H1 (cell line): ENCODE results near the gene TNIK. TPM values are rescaled to one million over a fixed set of nuclear protein-coding genes. Genes with fewer than 3 reads are reported as not detected.

ENCODE experiments used
- CTCF ChIA-PET: fragments of 300-600 bp; sonication (Branson Sonifier 250); formaldehyde crosslinking; loops from one replicate; lab custom pipeline; 2021; ENCODE audit not compliant: partially characterized antibody; lab: Charles Lee
- POLR2A ChIA-PET: fragments of 300-600 bp; sonication (Branson Sonifier 250); formaldehyde crosslinking; loops from one replicate; lab custom pipeline; 2021; ENCODE audit warnings: inconsistent platforms; ENCODE audit not compliant: partially characterized antibody; lab: Charles Lee
- DNase-seq, 2 experiments: peaks; one replicate each; pipeline versions ENCODE4 v3.0.0 to v3.0.0-alpha.2; 2010 to 2022; ENCODE audit warnings: low spot score in 2 of 2, low read depth in 1 of 2, mixed read lengths in 1 of 2
- FAIRE-seq: peaks from 2 replicates; lab custom pipeline; 2011; peaks lifted over from hg19 to GRCh38; lab: Jason Lieb, UNC
- H2AFZ ChIP-seq: 2 replicates; pipeline ENCODE4 v1.8.1; 2012; ENCODE audit warnings: low read length, inconsistent platforms
- H2AK5ac ChIP-seq: 2 replicates; pipeline ENCODE4 v1.6.1; 2013; ENCODE audit warnings: low read depth, low read length
- H2BK120ac ChIP-seq: replicated peaks from 2 replicates; pipeline ENCODE3; 2013; ENCODE audit warnings: low read depth, low read length, inconsistent platforms
- H2BK12ac ChIP-seq: 2 replicates; pipeline ENCODE4 v1.6.1; 2013; ENCODE audit warnings: low read depth, low read length
- H2BK15ac ChIP-seq: 2 replicates; pipeline ENCODE4 v1.6.1; 2013; ENCODE audit warnings: low read length
- H2BK20ac ChIP-seq: 2 replicates; pipeline ENCODE4 v1.6.1; 2013; ENCODE audit warnings: low read length
- H2BK5ac ChIP-seq: 2 replicates; pipeline ENCODE4 v1.6.1; 2013; ENCODE audit warnings: low read depth, low read length
- H3K14ac ChIP-seq: 2 replicates; pipeline ENCODE4 v1.6.1; 2013; ENCODE audit warnings: inconsistent platforms; ENCODE audit not compliant: insufficient read length
- H3K18ac ChIP-seq: 2 replicates; pipeline ENCODE4 v1.6.1; 2013; ENCODE audit warnings: low read length; ENCODE audit errors: extremely low read depth
- H3K23ac ChIP-seq: 2 replicates; pipeline ENCODE4 v1.6.1; 2013; ENCODE audit warnings: inconsistent platforms; ENCODE audit not compliant: insufficient read length
- H3K23me2 ChIP-seq: 2 replicates; pipeline ENCODE4 v1.6.1; 2013; ENCODE audit warnings: low read depth, low read length
- H3K27ac ChIP-seq: 2 replicates; pipeline ENCODE4 v1.6.1; 2011; ENCODE audit warnings: low read depth, low read length, inconsistent platforms
- H3K27me3 ChIP-seq, 4 experiments: replicated peaks in 1 of 4; 1 replicate in 1 of 4; 2 replicates in 3 of 4; pipeline versions ENCODE4 v1.6.1 to v1.8.1; 2011 to 2013; ENCODE audit warnings: low read length in 3 of 4, mild to moderate bottlenecking in 3 of 4, inconsistent platforms in 2 of 4, mixed read lengths in 2 of 4, moderate library complexity in 1 of 4; ENCODE audit not compliant: control insufficient read depth in 3 of 4, insufficient read depth in 3 of 4; ENCODE audit errors: extremely low read depth in 1 of 4
- H3K36me3 ChIP-seq, 4 experiments: 2 replicates each; pipeline versions ENCODE4 v1.6.1 to v1.8.1; 2011 to 2013; ENCODE audit warnings: mild to moderate bottlenecking in 4 of 4, low read length in 3 of 4, moderate library complexity in 2 of 4, control low read depth in 1 of 4, inconsistent platforms in 1 of 4; ENCODE audit not compliant: insufficient read depth in 4 of 4, control insufficient read depth in 2 of 4
- H3K4ac ChIP-seq: replicated peaks from 2 replicates; pipeline ENCODE3; 2013; ENCODE audit warnings: low read length, low read depth, mixed read lengths, inconsistent platforms; ENCODE audit not compliant: insufficient read length
- H3K4me1 ChIP-seq, 4 experiments: replicated peaks in 1 of 4; 1 replicate in 1 of 4; 2 replicates in 3 of 4; pipeline versions ENCODE4 v1.6.1 to v1.8.1; 2011 to 2013; ENCODE audit warnings: low read length in 3 of 4, inconsistent platforms in 2 of 4, mixed read lengths in 1 of 4; ENCODE audit not compliant: insufficient read depth in 4 of 4, control insufficient read depth in 3 of 4
- H3K4me2 ChIP-seq, 2 experiments: 2 replicates each; pipeline versions ENCODE4 v1.6.1 to v1.8.1; 2011 to 2013; ENCODE audit warnings: low read depth in 2 of 2, low read length in 2 of 2, control low read depth in 1 of 2, inconsistent platforms in 1 of 2, mild to moderate bottlenecking in 1 of 2; ENCODE audit not compliant: insufficient read depth in 1 of 2
- H3K4me3 ChIP-seq, 4 experiments: fragments of 200-600, 300-600 bp in 1 of 4; sonication (generic), shearing (Covaris generic), sonication (Bioruptor Twin) in 1 of 4; 2 replicates each; pipeline versions ENCODE4 v1.5.1 to v1.8.1; 2011 to 2016; ENCODE audit warnings: low read length in 4 of 4, low read depth in 3 of 4, control low read depth in 2 of 4, inconsistent platforms in 2 of 4, mild to moderate bottlenecking in 2 of 4, mixed read lengths in 1 of 4, moderate library complexity in 1 of 4; ENCODE audit not compliant: insufficient read depth in 2 of 4; ENCODE audit errors: extremely low read depth in 1 of 4
- H3K56ac ChIP-seq: replicated peaks from 2 replicates; pipeline ENCODE3; 2013; ENCODE audit warnings: low read depth, mild to moderate bottlenecking, mixed read lengths, low read length, inconsistent platforms; ENCODE audit not compliant: insufficient read length
- H3K79me1 ChIP-seq: 2 replicates; pipeline ENCODE4 v1.6.1; 2013; ENCODE audit warnings: low read depth, low read length, control low read depth
- H3K79me2 ChIP-seq, 2 experiments: 2 replicates each; pipeline versions ENCODE4 v1.6.1 to v1.8.1; 2012 to 2013; ENCODE audit warnings: low read length in 2 of 2, mild to moderate bottlenecking in 2 of 2, inconsistent platforms in 1 of 2; ENCODE audit not compliant: insufficient read depth in 2 of 2, control insufficient read depth in 1 of 2
- H3K9ac ChIP-seq, 4 experiments: replicated peaks in 1 of 4; 1 replicate in 1 of 4; 2 replicates in 3 of 4; pipeline versions ENCODE4 v1.6.1 to v1.8.1; 2011 to 2013; ENCODE audit warnings: low read depth in 3 of 4, low read length in 3 of 4, control low read depth in 2 of 4, mild to moderate bottlenecking in 2 of 4, moderate library complexity in 2 of 4, inconsistent platforms in 1 of 4; ENCODE audit errors: extremely low read depth in 1 of 4
- H3K9me3 ChIP-seq, 2 experiments: 2 replicates each; pipeline versions ENCODE4 v1.6.1 to v1.8.1; 2012 to 2013; ENCODE audit warnings: mild to moderate bottlenecking in 2 of 2, moderate library complexity in 2 of 2, control low read depth in 1 of 2, inconsistent platforms in 1 of 2, low read depth in 1 of 2, low read length in 1 of 2, mixed read lengths in 1 of 2; ENCODE audit not compliant: insufficient read depth in 2 of 2
- H4K20me1 ChIP-seq, 2 experiments: replicated peaks in 1 of 2; 2 replicates each; pipeline versions ENCODE3 to v1.8.1; 2011 to 2013; ENCODE audit warnings: inconsistent platforms in 2 of 2, low read length in 2 of 2, mild to moderate bottlenecking in 1 of 2; ENCODE audit not compliant: insufficient read depth in 2 of 2, control insufficient read depth in 1 of 2
- H4K5ac ChIP-seq: 2 replicates; pipeline ENCODE4 v1.6.1; 2013; ENCODE audit warnings: low read length, low read depth, mixed read lengths, inconsistent platforms; ENCODE audit not compliant: insufficient read length
- H4K8ac ChIP-seq: 2 replicates; pipeline ENCODE4 v1.8.0; 2013; ENCODE audit warnings: mild to moderate bottlenecking, moderate library complexity, low read length, inconsistent platforms; ENCODE audit not compliant: insufficient read depth; ENCODE audit errors: extremely low read depth
- H4K91ac ChIP-seq: replicated peaks from 2 replicates; pipeline ENCODE3; 2013; ENCODE audit warnings: low read length, mixed read lengths, inconsistent platforms; ENCODE audit not compliant: insufficient read length
- RAD21 ChIP-seq, 2 experiments: IDR thresholded peaks in 1 of 2; conservative IDR thresholded peaks in 1 of 2; 2 replicates each; pipeline ENCODE4 v1.6.1; 2011; ENCODE audit warnings: low read depth in 2 of 2, low read length in 2 of 2, improper control_type of control experiment in 1 of 2, inconsistent platforms in 1 of 2, mild to moderate bottlenecking in 1 of 2, moderate library complexity in 1 of 2
- WGBS, 2 experiments: shearing (Covaris generic) in 1 of 2; methylation state at CpG; one replicate each; pipeline versions ENCODE4 v1.1.6 to v1.1.7; 2013 to 2015; ENCODE audit warnings: low lambda C conversion rate in 2 of 2, mixed read lengths in 2 of 2, inconsistent platforms in 1 of 2, low coverage in 1 of 2, missing lambda C conversion rate in 1 of 2; ENCODE audit not compliant: insufficient replicate concordance in 2 of 2, insufficient coverage in 1 of 2, insufficient read length in 1 of 2; ENCODE audit errors: extremely low coverage in 1 of 2, missing lambda C conversion rate in 1 of 2; 5-methylcytosine and 5-hydroxymethylcytosine counted together
- polyA plus RNA-seq, 7 experiments: library from polyadenylated mRNA; depleted of rRNA in 3 of 7; stranded (reverse) in 5 of 7; unstranded in 2 of 7; fragments of >200 nt in 5 of 7; fragments of 200-250 nt in 2 of 7; gene quantifications; 1 replicate in 5 of 7; 2 replicates in 1 of 7; 4 replicates in 1 of 7; pipeline versions ENCODE4 v1.2.1 to v1.2.3, GENCODE V29; 2011 to 2013; ENCODE audit warnings: missing spikeins in 2 of 7, mixed read lengths in 2 of 7
- total RNA-seq: library from RNA; stranded (reverse); fragmentation: NEBNext Ultra II Directional; extraction: Animal tissue kit (Norgen Biotek cat#: 25700); gene quantifications from 2 replicates; pipeline ENCODE4 v1.2.1, GENCODE V29; 2021

TNIK gene
- total and polyA plus RNA-seq, 2 of the 8 experiments (the other 6 are each of a cell fraction or from before 2014, with no cell fraction given) = 7.4 to 42.0 TPM

GRCh38 chr3:171160325-171160724, 299.9 kb downstream of the TNIK start:
- H3K14ac ChIP-seq = no peak overlapping the region
- H3K4me3 ChIP-seq = no peak overlapping the region
- no peak overlapping the region for H4K5ac ChIP-seq
- H3K18ac ChIP-seq = no peak overlapping the region
- H4K20me1 ChIP-seq = no peaks in the 10 kb centered on the region
- no peak overlapping the region for H3K4me2 ChIP-seq
- FAIRE-seq = no peak
- POLR2A ChIA-PET = no interaction called here
- H3K27me3 ChIP-seq = no peaks in the 10 kb centered on the region
- no peaks in the 10 kb centered on the region; a peak in 1 of 7 replicates for H3K4me1 ChIP-seq
- peaks cover 0 to 14% (median 0%) of the 10 kb centered on the region in 4 experiments; a peak in 2 of 8 replicates for H3K36me3 ChIP-seq
- no peak overlapping the region for H4K8ac ChIP-seq
- no peak overlapping the region for H2BK120ac ChIP-seq
- no peak overlapping the region for H2BK12ac ChIP-seq
- H3K23ac ChIP-seq = no peak overlapping the region
- H3K27ac ChIP-seq = no peak overlapping the region
- H3K9me3 ChIP-seq = peaks cover 5 to 7% of the 10 kb centered on the region in 2 experiments
- no peak for DNase-seq
- no peak overlapping the region for H2BK15ac ChIP-seq
- WGBS, 2 experiments = 89% methylated on average over 1 of the region's 1 CpG; no CpG with 5 or more reads in 1 of the 2 experiments
- no peaks in the 10 kb centered on the region for H3K79me2 ChIP-seq
- no peak overlapping the region for H3K9ac ChIP-seq
- H4K91ac ChIP-seq = no peak overlapping the region
- H2AFZ ChIP-seq = no peak overlapping the region
- H3K79me1 ChIP-seq = no peaks in the 10 kb centered on the region
- CTCF ChIA-PET = interaction anchor here (1.0 to 1.4 kb wide), 3 partner anchors 111 to 405 kb away, joined by 3 to 4 read pairs (median 3); no protein-coding TSS in a partner anchor
- no peak overlapping the region for H2BK20ac ChIP-seq
- no peak overlapping the region for H3K56ac ChIP-seq
- TF ChIP-seq RAD21 (IDR thresholded peaks at IDR 0.05 in 1 of 2, conservative IDR thresholded peaks at IDR 0.05 in 1 of 2; ENCODE audit: low read depth in 2 of 2, low read length in 2 of 2) = no peak
- H3K23me2 ChIP-seq = no peaks in the 10 kb centered on the region
- no peak overlapping the region for H2AK5ac ChIP-seq
- H2BK5ac ChIP-seq = no peak overlapping the region
- no peak overlapping the region for H3K4ac ChIP-seq
